ENCODE measurements around the gene DNER.
"Not testable (repeated sequence)": the region's sequence is repeated elsewhere in the genome, so short reads cannot be mapped to it uniquely, and the experiment has no call there.

The DNER gene

DNA sequence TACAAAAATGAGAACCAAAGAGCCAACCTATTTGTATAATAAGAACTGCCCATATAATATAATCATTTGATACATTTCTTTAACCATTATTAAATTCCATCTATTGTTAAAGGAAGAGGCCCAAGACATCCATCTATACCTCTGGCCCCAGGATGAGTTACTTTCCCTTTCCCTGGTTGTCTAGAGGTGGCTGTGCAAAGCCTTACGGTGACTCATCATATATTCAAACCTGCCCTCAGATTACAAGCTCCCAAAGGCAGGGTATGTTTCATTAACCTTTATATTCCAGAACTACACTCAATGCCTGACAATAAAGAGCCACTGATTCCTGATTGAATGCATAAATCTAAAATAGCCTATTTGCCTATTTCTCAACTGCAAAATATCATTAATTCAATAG lies 337.5 kb downstream of the DNER start:
- no peak for DNase-seq

GRCh38 chr2:229375251-229375650 lies 339.1 kb downstream of the DNER start:
- DNase-seq: no peak

GRCh38 chr2:229373311-229373710 lies 341.0 kb downstream of the DNER start:
- DNase-seq: not testable (repeated sequence)

DNA sequence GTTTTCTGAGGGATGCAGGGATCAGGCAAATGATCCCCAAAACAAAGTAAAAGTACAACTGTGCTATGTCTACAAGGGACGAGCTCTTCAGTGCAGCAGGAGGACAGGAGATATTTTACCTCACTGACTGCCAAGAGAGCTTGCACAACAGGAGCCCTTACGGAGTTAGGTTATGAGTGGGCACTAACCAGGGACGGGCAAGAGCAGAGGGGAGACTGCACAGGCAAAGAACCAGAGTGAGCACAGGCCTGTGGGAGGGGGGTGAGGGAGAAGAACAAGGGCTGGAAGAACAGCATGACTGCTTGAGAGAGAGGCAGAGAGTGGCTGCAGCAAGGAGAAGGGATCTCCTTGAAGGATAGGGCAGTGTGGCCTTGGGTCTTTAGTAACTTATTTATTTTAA lies 342.1 kb downstream of the DNER start:
- no peak for DNase-seq

GRCh38 chr2:229371086-229371485 lies 343.3 kb downstream of the DNER start:
- DNase-seq: no peak

GRCh38 chr2:229370509-229370908 lies 343.8 kb downstream of the DNER start:
- no peak for DNase-seq

GRCh38 chr2:229363185-229363814 lies 351.1 kb downstream of the DNER start:
- DNase-seq: no peak

DNA sequence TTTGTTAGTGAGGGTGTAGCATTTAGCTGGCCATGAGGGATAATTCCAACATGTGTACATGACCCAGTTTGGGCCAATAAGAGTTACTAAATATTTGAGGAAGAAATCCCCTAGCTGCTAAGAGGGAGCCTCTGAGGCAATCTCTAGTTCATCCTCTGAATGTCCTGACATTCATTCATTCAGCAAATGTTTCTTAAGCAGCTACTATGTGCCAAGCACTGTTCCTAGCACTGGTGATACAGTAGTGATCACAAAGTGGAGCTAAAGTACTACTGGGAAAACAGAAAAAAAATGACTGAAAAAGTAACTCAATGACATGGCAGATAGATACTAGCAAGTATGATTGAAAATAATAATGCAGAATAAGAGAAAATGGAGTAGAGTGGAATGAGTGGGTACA lies 363.5 kb downstream of the DNER start:
- DNase-seq: no peak

DNA sequence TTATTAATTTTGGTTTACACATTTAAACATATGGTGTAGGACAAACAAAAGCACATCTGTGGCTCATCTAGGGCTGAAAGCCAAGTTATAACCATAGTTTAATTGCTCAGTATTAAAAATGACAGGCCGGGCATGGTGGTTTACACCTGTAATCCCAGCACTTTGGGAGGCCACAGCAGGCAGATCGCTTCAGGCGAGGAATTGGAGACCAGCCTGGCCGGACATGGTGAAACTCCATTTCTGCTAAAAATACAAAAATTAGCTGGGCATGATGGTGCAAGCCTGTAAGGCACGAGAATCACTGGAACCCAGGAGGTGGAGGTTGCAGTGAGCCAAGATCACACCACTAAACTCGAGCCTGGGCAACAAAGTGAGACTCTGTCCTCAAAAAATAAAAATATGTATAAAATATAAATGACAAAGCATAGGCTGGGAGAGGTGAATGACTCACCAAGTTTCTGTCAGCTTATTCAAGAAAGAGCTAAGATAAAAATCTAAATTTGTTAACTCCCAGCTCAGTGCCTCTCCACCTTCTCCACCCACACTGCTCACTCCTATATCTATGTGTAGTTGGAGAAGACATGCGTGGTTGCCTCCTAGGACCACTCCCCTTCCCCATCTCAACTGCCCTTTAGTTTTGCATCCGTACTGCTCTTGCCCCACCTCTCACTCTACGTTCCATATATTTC lies 364.1 kb downstream of the DNER start:
- no peak for DNase-seq

GRCh38 chr2:229348128-229348527 lies 366.2 kb downstream of the DNER start:
- no peak for DNase-seq

- DNase-seq: no peak
Observed at GRCh38 chr2:229346816-229347540, 367.4 kb downstream of the DNER start.

GRCh38 chr2:229344955-229345354 lies 369.4 kb downstream of the DNER start:
- DNase-seq: no peak

GRCh38 chr2:229344151-229344551 lies 370.2 kb downstream of the DNER start:
- no peak for DNase-seq

GRCh38 chr2:229343661-229344060 lies 370.7 kb downstream of the DNER start:
- no peak for DNase-seq

GRCh38 chr2:229342376-229342775 lies 372.0 kb downstream of the DNER start:
- no peak for DNase-seq

GRCh38 chr2:229340086-229340760 lies 374.1 kb downstream of the DNER start:
- DNase-seq: no peak

GRCh38 chr2:229339618-229340017 lies 374.7 kb downstream of the DNER start:
- DNase-seq: no peak

GRCh38 chr2:229339171-229339570 lies 375.2 kb downstream of the DNER start:
- not testable (repeated sequence) for DNase-seq

DNA sequence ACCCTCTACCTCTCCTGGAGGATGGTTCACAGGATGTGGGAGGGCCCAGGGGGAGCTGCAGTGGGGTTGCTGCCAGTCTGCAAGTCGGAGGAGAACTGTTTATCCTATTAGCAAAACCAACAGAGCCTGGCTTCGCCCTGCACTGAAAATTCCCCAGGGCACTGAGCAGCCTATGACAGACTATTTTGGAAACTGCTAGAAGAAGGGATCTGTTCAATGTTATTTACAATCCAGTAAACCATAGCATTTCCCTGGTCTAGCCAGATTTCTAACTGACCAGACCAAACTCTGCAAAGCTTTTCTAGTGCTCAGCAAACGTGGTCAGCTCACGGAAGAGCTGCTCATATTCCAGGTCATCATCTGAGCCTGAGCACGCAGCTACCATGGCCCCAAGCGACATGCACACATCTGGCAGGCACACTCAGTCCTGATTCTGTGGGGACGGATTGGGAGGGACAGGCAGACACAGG lies 378.4 kb downstream of the DNER start:
- no peak for DNase-seq

GRCh38 chr2:229335330-229335729 lies 379.0 kb downstream of the DNER start:
- DNase-seq: no peak

GRCh38 chr2:229330952-229331351 lies 383.4 kb downstream of the DNER start:
- peak; percentile 18 for DNase-seq

- no peak for DNase-seq
Observed at GRCh38 chr2:229319558-229319957, 394.8 kb downstream of the DNER start.

- no peak for DNase-seq
Observed at GRCh38 chr2:229314117-229314516, 400.2 kb downstream of the DNER start.
